Esophagus muscularis mucosa (tissue), 3 donors: ENCODE measurements around the gene KL.

Source experiments
- EP300 ChIP-seq: sonication (generic); formaldehyde crosslinking; IDR thresholded peaks from one replicate; pipeline ENCODE4 v1.6.1; 2017; ENCODE audit warnings: antibody characterized with exemption
- TF ChIP-seq, protein P1 (sequence below), 3 experiments: fragments of 200-600 bp in 2 of 3; fragments of 450-650 bp in 1 of 3; sonication (generic) in 2 of 3; IDR thresholded peaks; one replicate each; pipeline ENCODE4 v1.5.1; 2017 to 2019; ENCODE audit warnings: antibody characterized with exemption in 3 of 3, mild to moderate bottlenecking in 2 of 3, moderate library complexity in 1 of 3

DNA sequence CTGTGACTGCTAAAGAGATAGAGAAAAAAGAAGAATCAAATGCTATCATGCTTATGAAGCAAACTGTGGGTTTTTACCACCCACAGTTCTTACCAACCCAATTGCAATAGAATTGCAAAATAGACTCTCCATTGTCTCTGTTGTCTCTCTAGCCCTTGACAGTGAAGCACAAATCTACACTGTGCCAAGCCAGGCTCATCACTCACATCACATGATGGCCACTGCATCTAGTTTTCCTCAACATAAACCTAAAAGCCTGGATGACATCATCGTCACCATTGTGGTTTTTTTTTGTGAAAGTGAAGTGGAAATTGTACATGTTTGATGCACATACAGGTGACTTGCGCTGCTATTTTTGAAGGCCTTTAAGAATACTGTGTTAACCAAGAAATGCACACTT is 56.1 kb downstream of the KL start:
- TF ChIP-seq, protein P1, sequence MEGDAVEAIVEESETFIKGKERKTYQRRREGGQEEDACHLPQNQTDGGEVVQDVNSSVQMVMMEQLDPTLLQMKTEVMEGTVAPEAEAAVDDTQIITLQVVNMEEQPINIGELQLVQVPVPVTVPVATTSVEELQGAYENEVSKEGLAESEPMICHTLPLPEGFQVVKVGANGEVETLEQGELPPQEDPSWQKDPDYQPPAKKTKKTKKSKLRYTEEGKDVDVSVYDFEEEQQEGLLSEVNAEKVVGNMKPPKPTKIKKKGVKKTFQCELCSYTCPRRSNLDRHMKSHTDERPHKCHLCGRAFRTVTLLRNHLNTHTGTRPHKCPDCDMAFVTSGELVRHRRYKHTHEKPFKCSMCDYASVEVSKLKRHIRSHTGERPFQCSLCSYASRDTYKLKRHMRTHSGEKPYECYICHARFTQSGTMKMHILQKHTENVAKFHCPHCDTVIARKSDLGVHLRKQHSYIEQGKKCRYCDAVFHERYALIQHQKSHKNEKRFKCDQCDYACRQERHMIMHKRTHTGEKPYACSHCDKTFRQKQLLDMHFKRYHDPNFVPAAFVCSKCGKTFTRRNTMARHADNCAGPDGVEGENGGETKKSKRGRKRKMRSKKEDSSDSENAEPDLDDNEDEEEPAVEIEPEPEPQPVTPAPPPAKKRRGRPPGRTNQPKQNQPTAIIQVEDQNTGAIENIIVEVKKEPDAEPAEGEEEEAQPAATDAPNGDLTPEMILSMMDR (IDR thresholded peaks at IDR 0.05), result no peak
- no peak for TF ChIP-seq EP300
